B cell (primary cell): ENCODE results near the gene LRRC26.

Experiments
- EZH2 ChIP-seq: IDR thresholded peaks from 2 replicates; pipeline ENCODE4 v1.6.1; 2012; ENCODE audit warnings: borderline replicate concordance, low read depth, mild to moderate bottlenecking, moderate library complexity, low read length; ENCODE audit not compliant: insufficient read depth, poor library complexity, severe bottlenecking
- TF ChIP-seq, protein P1 (sequence below): fragments of 200-600 bp; IDR thresholded peaks from one replicate; pipeline ENCODE4 v1.8.0; 2022; ENCODE audit warnings: antibody characterized with exemption, mild to moderate bottlenecking

DNA sequence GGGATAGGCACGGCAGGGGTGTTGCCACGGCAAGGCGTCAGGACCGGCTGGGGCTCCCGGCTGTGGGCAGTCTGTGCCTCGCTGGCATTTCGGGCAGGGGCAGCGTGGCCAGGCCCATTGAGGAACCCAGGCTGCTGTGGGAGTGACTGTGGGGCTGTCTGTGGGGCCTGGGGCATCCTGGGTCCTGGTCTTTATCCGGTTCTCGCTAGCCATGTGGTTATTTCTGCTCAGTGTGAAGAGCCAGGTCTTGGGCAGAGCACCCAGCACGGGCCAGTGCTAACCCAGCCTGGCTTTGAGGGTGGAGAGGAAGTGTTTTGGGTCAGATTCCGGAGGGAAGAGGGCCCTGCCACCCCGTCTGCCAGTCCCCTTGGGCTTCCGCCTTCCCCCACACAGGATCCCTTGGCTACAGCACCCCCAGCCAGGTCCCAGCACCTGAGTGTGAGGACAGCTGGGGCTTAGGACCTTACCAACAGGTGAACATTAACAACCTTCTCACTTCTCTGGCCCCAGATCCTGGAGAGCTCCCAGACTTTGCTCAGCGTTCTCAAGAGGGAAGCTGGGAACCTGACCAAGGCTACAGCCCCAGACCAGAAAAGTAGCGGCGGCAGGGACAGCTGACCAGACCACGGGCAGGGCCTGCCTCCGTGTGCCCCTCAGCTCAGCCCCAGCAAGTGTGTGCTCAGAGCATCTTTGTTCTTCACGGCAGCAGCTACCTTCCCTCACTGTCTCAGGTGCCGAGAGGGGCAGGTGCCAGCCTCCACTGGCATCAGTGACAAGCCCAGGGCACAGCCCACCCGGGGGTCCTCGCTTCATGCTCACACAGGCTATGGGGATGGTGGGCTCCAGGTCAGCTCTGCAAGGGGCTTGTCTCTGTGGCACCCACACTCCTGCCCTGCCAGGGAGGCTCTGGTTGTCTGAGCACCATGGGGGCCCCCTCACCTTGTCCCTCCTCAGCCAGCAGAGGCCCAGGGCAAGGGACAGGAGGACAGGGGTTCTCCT lies 19.7 kb upstream of the LRRC26 start:
- TF ChIP-seq EZH2, result no peak
- TF ChIP-seq, protein P1, sequence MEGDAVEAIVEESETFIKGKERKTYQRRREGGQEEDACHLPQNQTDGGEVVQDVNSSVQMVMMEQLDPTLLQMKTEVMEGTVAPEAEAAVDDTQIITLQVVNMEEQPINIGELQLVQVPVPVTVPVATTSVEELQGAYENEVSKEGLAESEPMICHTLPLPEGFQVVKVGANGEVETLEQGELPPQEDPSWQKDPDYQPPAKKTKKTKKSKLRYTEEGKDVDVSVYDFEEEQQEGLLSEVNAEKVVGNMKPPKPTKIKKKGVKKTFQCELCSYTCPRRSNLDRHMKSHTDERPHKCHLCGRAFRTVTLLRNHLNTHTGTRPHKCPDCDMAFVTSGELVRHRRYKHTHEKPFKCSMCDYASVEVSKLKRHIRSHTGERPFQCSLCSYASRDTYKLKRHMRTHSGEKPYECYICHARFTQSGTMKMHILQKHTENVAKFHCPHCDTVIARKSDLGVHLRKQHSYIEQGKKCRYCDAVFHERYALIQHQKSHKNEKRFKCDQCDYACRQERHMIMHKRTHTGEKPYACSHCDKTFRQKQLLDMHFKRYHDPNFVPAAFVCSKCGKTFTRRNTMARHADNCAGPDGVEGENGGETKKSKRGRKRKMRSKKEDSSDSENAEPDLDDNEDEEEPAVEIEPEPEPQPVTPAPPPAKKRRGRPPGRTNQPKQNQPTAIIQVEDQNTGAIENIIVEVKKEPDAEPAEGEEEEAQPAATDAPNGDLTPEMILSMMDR, result no peak
